Transverse colon (tissue), 4 donors: ENCODE results near the gene TPSD1. TPM values are rescaled to one million over a fixed set of nuclear protein-coding genes. Genes with fewer than 3 reads are reported as not detected.

Experiments used
- DNase-seq: peaks from one replicate; pipeline ENCODE4 v3.0.0-alpha.2; 2019
- H3K27ac ChIP-seq, 4 donors: fragments of 200-600 bp; sonication (generic); 2 replicates each; pipeline ENCODE4 v1.5.1; 2016 to 2018; ENCODE audit warnings: inconsistent platforms in 4 of 4
- H3K27me3 ChIP-seq: fragments of 200-600 bp; sonication (generic); 2 replicates; pipeline ENCODE4 v1.5.1; 2017; ENCODE audit warnings: inconsistent platforms
- H3K36me3 ChIP-seq, 4 donors: fragments of 200-600 bp; sonication (generic); 2 replicates each; pipeline ENCODE4 v1.5.1; 2017 to 2019; ENCODE audit warnings: inconsistent platforms in 4 of 4
- H3K4me1 ChIP-seq, 4 donors: fragments of 200-600 bp; sonication (generic); 2 replicates each; pipeline ENCODE4 v1.5.1; 2017 to 2020; ENCODE audit warnings: inconsistent platforms in 4 of 4
- H3K4me3 ChIP-seq, 4 donors: fragments of 200-600 bp; sonication (generic); 1 replicate in 1 of 4; 2 replicates in 3 of 4; pipeline versions ENCODE4 v1.5.1 to v1.6.1; 2017 to 2019; ENCODE audit warnings: inconsistent platforms in 4 of 4
- H3K9me3 ChIP-seq, 2 donors: fragments of 200-600 bp; sonication (generic); 2 replicates each; pipeline ENCODE4 v1.5.1; 2017 to 2019; ENCODE audit warnings: inconsistent platforms in 2 of 2
- CTCF ChIP-seq, 5 experiments: fragments of 200-600 bp in 3 of 5; fragments of 450-650 bp in 2 of 5; sonication (generic) in 3 of 5; IDR thresholded peaks; 1 replicate in 2 of 5; 2 replicates in 3 of 5; pipeline ENCODE4 v1.5.1; 2016 to 2017; ENCODE audit warnings: antibody characterized with exemption in 5 of 5, inconsistent platforms in 3 of 5, mild to moderate bottlenecking in 2 of 5, moderate library complexity in 1 of 5
- EP300 ChIP-seq: sonication (generic); formaldehyde crosslinking; IDR thresholded peaks from one replicate; pipeline ENCODE4 v1.6.1; 2017; ENCODE audit warnings: antibody characterized with exemption, low read depth
- POLR2A ChIP-seq: fragments of 450-650 bp; IDR thresholded peaks from one replicate; pipeline ENCODE4 v1.6.1; 2016; ENCODE audit warnings: antibody characterized with exemption, mild to moderate bottlenecking, moderate library complexity
- POLR2AphosphoS5 ChIP-seq, 3 donors: sonication (generic); formaldehyde crosslinking; IDR thresholded peaks; one replicate each; pipeline ENCODE4 v1.6.1; 2016; ENCODE audit warnings: antibody characterized with exemption in 3 of 3
- WGBS, 2 donors: methylation state at CpG; one replicate each; pipeline ENCODE4 v1.1.5; 2018; ENCODE audit warnings: low coverage in 1 of 2; 5-methylcytosine and 5-hydroxymethylcytosine counted together
- in situ Hi-C, 4 donors: fragments of 200-750 bp; cut with MboI; loops; one replicate each; pipeline versions ENCODE4 v1.15.0 to v1.15.1; 2017; ENCODE audit warnings: low sequenced_read_pairs in 3 of 4, low pct_ligation_motif_present in 1 of 4, low pct_unique_long_range_greater_than_20kb in 1 of 4
- intact Hi-C: fragments of 100-400 bp; cut with DNase I; formaldehyde crosslinking; loops from one replicate; pipeline ENCODE4 v1.15.1; 2023; ENCODE audit warnings: low total_unique reads
- total RNA-seq, 4 donors: library from RNA; depleted of rRNA; stranded (reverse); fragments of >200 nt; gene quantifications; one replicate each; pipeline ENCODE4 v1.1.0, GENCODE V29; 2016

Gene TPSD1
- total RNA-seq, 4 donors from 2014 or later = 4.6 to 12.0 (median 7.8) TPM; not detected in 1

GRCh38 chr16:1277151-1277598 is 21.3 kb downstream of the TPSD1 start:
- TF ChIP-seq CTCF (IDR thresholded peaks at IDR 0.05) (no peak), EP300 (no peak), POLR2A (no peak), POLR2AphosphoS5 (IDR thresholded peaks at IDR 0.05) (no peak)
- Histone ChIP-seq H3K4me3 (no peak overlapping the region), H3K36me3 (no peaks in the 10 kb centered on the region), H3K9me3 (no peaks in the 10 kb centered on the region), H3K27me3 (peaks cover 32% of the 10 kb centered on the region), H3K4me1 (peaks cover 0 to 2% (median under 1%) of the 10 kb centered on the region in 4 donors), H3K27ac (no peak overlapping the region)
- intact Hi-C loops (no loop called here), in situ Hi-C loops (no loop called here)
- WGBS, 2 donors = 73% methylated on average over 18 of the region's 19 CpGs; no CpG with 5 or more reads in 1 of the 2 donors
- DNase-seq = no peak

GRCh38 chr16:1277617-1278282 is 21.9 kb downstream of the TPSD1 start:
- WGBS, 2 donors = 47 to 48% methylated on average over 12 to 21 of the region's 21 CpGs
- H3K36me3 ChIP-seq = no peaks in the 10 kb centered on the region
- H3K27me3 ChIP-seq = peaks cover 38% of the 10 kb centered on the region
- no peak overlapping the region for H3K27ac ChIP-seq
- H3K4me3 ChIP-seq = no peak overlapping the region
- TF ChIP-seq POLR2AphosphoS5 (IDR thresholded peaks at IDR 0.05) (no peak), EP300 (no peak), CTCF (IDR thresholded peaks at IDR 0.05) (no peak), POLR2A (no peak)
- no peaks in the 10 kb centered on the region for H3K4me1 ChIP-seq
- in situ Hi-C loops (no loop called here), intact Hi-C loops (no loop called here)
- H3K9me3 ChIP-seq = no peaks in the 10 kb centered on the region
- DNase-seq = no peak

- no peaks in the 10 kb centered on the region for H3K36me3 ChIP-seq
- in situ Hi-C loops = no loop called here
These were observed 22.6 kb downstream of the TPSD1 start for GRCh38 chr16:1278477-1278876.

More at GRCh38 chr16:1278477-1278876, 22.6 kb downstream of the TPSD1 start:
- 30% methylated on average over 18 of the region's 18 CpGs; no CpG with 5 or more reads in 1 of the 2 donors for WGBS, 2 donors
- no peaks in the 10 kb centered on the region for H3K4me1 ChIP-seq
- no peaks in the 10 kb centered on the region for H3K9me3 ChIP-seq
- intact Hi-C loops = no loop called here
- peaks cover 45% of the 10 kb centered on the region for H3K27me3 ChIP-seq
- DNase-seq = no peak
- H3K27ac ChIP-seq = no peak overlapping the region
- no peak for TF ChIP-seq POLR2A
- no peak for TF ChIP-seq EP300
- no peak for TF ChIP-seq CTCF (IDR thresholded peaks at IDR 0.05)
- no peak for TF ChIP-seq POLR2AphosphoS5 (IDR thresholded peaks at IDR 0.05)
- H3K4me3 ChIP-seq = no peak overlapping the region
